HL-60/S4 treated with retinoic acid at 250 ng/mL for 4 days and 3 days (cell line): ENCODE measurements around the gene TEDC2.
"Not testable (repeated sequence)": the region's sequence is repeated elsewhere in the genome, so short reads cannot be mapped to it uniquely, and the experiment has no call there.

Experiments
- in situ Hi-C: fragments of 300-500 bp; cut with MboI; formaldehyde crosslinking; loops from 2 replicates; pipeline ENCODE4 v1.7.0; 2022; ENCODE audit warnings: low sequenced_read_pairs

The TEDC2 gene

DNA sequence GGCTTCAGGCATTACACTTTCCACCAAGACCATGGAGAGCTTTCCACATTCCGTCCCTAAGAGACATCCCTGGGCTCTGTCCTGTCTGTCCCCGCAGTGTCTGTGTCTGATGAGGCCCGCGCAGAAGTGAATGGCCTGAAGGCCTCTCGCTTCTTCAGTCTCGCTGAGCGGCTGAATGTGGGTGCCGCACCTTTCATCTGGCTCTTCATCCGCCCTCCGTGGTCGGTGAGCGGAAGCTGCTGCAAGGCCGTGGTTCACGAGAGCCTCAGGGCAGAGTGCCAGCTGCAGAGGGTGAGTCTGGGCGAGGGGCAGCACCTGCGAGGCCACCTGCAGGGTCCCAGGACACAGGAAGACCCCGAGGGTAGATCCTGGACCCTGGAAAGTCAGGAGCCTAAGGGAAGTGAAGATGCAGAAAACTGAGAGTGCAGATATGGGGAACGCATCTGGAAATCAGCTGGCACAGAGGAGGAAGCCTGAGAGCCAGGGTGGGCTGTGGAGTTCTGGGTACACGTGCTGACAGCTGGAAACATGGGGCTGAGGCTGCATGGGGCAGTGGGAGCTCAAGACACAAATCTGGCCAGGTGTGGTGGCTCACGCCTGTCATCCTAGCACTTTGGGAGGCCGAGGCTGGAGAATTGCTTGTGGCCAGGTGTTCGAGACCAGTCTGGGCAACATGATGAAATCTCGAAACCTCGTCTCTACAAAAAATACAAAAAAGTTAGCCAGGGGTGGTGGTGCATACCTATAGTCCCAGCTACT, 22.7 kb upstream of the TEDC2 start:
- in situ Hi-C loops = no loop called here

DNA sequence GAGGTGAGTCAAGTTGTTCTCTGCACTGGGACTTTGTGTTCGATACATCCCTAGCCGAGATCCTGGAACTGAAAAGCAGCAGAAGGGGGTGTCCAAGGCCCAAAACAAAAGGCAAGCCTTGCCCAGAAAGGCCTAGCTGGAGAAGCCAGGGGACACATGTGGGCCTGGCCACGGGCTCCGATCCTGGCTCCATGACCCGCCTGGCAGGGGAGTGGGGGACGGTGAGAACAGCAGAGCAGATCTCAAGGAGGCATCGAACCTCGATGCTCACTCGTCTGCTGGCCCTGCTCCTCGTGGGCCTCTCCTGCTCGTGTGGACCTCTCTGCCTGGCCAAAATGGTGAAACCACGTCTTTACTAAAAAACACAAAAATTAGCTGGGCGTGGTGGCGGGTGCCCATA, 21.8 kb upstream of the TEDC2 start:
- in situ Hi-C loops = no loop called here

DNA sequence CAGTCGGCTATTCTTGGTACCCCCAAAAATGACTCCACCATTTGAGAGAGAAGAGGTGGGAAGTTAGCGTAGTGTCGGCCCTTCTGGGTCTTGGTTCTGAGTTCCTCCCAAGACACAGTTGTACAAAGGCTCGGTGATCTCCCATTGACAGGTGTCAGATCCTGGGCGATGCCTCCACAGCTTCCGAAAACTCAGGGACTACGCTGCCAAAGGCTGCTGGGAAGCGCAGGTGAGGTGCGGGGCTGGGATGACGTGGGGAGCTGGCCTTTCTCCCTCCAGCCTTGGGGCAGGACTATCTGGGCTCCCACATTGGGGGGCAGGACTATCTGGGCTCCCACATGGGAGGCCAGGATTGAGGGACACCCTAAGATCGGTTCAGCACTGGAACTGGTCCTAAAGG, 20.3 kb upstream of the TEDC2 start:
- in situ Hi-C loops = no loop called here

DNA sequence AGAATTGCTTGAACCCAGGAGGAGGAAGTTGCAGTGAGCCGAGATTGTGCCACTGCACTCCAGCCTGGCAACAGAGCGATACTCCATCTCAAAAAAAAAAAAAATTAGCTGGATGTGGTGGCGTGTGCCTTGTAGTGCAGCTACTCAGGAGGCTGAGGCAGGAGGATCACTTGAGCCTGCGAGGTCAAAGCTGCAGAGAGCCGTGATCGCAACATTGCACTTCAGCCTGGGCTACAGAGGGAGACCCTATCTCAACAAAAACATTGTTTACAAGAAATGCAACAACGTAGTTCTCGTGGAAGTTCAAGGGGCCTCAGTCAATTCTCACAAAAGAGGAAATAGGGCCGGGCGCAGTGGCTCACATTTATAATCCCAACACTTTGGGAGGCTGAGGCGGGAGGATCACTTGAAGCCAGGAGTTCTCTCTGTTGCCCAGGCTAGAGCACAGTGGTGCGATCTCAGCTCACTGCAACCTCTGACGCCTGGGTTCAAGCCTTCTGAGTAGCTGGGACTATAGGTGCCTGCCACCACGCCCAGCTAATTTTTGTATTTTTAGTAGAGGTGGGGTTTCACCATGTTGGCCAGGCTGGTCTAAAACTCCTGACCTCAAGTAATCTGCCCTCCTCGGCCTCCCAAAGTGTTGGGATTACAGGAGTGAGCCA, 18.6 kb upstream of the TEDC2 start:
- in situ Hi-C loops = not testable (repeated sequence)

DNA sequence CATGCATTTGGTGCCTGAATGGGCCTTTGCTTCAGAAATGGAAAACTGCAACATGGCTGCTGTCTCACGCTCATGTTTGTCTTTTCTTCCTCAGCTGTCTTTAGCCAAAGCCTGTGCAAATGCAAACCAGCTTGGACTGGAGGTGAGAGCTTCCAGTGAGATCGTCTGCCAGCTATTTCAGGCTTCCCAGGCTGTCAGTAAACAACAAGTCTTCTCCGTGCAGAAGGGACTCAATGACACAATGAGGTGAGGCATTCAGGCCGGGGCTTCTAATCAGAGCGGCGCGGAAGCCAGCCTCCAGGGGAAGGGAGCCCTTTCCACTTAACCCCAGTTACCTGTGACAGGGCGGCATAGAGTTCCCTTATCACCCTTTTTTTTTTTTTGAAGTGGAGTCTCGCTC, 16.4 kb upstream of the TEDC2 start:
- in situ Hi-C loops = no loop called here

DNA sequence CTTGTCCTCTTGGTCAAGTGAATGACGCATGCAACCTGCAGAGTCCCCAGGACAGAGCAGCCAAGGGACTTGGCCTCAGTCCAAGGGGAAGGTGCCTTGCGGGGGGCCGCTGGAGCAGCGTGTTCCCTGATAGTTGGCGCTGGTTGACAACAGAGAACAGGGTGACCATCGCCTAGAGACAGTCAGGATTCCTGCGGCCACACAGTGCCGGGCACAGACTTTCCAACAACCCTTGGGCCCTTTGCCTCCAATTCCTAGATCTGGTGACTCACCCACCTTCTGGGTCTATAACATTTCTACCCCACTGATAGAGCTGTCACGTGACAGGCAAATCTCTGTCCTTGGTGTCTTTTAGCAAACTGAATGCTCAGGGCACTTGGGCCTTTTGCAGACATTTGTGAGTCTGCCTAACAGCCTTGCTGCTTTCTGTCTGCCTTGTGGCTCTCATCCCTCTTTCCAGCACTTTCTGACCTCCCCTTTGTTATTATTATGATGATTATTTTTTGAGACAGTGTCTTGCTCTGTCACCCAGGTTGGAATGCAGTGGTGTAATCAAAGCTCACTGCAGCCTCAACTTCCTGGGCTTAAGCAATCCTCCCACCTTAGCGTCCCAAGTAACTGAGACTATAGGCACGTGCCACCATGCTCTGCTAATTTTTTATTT, 11.9 kb upstream of the TEDC2 start:
- in situ Hi-C loops = no loop called here

DNA sequence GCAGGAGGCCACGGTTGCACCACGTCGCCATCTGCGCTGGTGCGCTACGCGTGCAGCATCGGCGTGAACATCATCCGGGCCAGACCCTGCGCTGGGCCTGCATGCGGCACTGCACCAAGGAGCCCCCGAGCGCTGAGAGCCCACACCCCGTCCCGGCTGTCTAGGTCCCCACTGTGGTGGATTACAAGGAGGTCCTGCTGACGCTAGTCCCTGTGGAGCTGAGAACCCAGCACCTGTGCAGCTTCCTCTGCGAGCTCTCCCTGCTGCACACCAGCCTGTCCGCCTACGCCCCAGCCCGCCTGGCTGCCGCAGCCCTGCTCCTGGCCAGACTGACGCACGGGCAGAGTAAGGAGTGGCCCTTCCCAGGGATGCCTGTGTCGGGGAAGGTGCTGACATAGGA, 10.8 kb upstream of the TEDC2 start:
- in situ Hi-C loops = no loop called here

DNA sequence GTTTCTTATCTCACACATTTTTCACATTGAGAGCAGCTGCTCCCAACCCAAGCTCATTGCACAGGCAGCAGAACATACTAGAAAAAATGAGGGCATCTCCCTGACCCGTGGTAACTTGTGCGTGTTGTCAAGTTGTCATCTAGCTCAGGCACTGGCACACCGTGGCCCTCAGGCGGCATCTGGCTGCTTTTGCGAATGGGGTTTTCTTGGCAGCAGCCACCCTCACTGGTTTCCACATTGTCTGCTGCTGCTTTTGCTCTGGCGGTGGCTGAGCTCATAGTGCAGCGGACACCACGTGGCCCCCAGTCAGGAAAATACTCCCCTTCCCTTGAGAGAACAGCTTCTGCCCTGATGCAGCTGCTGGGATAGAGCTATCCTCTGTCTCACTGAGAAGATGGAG, 9.4 kb upstream of the TEDC2 start:
- in situ Hi-C loops = no loop called here

DNA sequence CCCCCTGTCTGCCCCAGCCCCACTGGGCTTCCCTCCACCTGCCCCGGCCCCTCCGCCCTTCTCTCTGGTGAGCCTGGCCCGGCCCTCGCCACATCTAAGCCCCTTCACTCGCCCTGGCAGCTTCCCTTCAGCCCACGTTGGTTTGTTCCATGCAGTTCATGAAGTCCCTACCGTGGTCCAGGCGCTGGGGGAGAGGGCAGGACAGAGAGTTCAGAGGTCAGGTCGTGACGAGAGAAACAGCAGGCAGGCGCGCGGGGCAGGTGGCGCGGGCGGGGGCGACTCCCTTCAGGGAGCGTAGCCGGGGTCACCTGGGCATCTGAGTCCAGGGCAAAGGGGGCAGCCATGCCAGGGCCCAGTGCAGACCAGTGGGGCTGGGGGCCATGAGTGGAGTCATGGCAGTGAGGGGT, 8.9 kb upstream of the TEDC2 start:
- in situ Hi-C loops = no loop called here

DNA sequence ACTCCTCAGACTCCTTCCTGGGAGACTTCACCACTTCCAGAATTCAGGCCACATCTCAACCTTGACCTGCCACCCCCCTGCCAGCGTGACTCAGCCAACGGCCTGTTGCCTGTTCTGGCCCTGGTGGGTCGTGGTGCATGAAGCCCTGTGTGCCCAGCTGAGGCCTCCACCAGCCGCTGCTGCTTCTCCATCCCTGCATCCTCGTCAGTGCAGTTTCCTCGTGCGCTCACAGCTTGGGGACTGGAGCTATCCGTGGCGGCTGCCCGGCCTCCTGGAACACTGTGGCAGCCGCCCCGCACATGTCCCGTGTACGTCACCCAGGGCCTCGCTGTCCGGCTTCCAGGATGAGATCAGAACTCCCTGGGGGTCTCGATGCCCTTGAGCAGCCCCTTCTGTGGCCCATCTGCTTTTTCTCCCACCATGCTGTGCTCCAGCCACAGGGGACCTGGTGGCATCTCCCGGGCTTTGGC, 8.0 kb upstream of the TEDC2 start:
- in situ Hi-C loops = no loop called here

DNA sequence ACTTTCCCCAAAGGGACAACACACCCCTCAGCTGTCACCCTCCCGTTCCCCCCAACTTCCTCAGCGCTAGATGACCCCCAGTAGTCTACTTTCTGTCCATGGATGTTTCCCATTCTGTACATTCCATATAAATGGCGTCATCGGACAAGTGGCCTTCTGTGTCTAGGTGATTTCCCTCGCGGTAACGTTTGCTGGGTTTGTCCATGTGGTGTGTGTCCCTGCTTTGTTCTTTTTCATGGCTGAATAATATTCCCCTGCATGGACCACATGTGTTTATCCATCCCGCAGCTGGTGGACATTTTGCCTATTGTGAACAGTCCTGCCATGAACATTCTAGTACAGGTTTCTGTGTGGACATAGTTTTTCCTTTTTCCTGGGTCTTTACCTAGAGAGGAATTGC, 7.3 kb upstream of the TEDC2 start:
- in situ Hi-C loops = no loop called here

DNA sequence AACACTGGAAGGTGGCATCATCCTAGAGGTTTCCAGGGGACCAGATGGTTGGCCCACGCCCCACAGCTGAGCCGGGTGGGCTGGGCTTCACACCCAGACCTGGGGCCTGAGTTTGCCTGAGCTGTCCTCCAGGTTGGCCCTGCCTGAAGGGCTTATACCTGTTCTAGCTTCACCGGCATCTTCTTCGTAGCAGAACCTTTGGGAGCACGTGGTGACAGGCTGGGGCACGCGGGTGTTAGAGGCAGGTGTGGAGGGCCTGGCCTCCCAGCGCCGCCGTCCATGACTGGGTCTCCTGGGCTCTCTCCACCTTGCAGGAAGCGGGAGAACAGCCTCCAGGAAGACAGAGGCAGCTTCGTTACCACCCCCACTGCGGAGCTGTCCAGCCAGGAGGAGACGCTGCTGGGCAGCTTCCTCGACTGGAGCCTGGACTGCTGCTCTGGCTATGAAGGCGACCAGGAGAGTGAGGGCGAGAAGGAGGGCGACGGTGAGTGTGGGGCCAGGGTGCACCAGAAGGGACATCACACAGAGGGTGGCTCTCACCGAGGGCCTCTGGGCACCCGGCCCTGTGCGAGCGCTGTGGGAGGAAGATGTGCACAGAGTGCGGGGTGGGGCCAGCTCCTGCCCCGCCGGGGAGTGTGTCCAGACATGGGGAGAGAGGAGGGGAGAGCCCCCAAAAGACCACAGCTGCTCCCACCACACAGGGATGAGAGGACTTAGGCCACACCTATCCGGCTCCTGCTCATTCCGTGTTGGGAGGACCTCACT, 4.6 kb upstream of the TEDC2 start:
- in situ Hi-C loops = no loop called here

DNA sequence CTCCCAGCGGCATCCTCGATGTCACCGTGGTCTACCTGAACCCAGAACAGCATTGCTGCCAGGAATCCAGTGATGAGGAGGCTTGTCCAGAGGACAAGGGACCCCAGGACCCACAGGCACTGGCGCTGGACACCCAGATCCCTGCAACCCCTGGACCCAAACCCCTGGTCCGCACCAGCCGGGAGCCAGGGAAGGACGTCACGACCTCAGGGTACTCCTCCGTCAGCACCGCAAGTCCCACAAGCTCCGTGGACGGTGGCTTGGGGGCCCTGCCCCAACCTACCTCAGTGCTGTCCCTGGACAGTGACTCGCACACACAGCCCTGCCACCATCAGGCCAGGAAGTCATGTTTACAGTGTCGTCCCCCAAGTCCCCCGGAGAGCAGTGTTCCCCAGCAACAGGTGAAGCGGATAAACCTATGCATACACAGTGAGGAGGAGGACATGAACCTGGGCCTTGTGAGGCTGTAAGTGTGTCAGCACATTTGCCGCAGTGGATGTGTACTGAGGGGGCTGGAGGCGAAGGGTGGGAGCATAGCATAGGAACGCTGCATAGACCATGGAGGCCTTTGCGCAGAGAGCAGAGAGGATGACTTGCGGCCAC, 3.3 kb upstream of the TEDC2 start:
- in situ Hi-C loops = no loop called here

DNA sequence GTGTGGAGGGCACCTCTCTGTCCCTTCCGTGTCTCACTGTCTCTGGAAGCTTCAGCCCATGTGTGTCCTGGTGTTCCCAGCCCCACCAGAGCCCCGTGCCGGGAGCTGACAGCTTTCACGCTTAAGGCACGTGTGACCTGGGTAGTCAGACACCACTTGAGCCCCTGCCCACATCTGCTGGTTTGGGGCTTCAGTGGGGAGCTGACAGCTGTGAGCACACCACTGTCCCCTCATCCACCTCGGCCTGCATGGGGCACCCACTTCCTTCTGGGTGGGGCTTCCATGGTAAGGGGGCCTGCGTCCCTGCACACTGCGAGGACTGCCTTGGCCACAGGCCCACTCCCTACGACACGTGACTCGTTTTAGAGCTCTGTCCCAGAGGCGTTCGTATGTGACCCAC, 2.6 kb upstream of the TEDC2 start:
- in situ Hi-C loops = no loop called here

DNA sequence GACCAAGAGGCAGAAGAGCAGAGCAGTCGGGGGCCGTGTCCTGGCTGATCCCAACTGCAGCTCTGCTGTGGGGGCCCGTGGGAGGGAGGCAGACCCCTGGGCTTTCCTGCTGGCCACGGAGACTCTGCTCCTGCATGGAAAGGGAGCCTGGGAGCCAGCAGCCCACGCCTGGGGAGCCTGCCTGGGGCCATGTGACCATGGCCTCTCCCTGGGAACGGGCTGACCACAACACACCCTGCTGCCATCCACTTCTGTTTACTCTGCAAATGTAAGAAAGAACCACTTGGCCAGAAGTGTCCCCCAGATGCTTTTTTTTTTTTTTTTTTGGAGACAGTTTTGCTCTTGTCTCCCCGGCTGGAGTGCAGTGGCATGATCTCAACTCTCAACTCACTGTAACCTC, 2.0 kb upstream of the TEDC2 start:
- in situ Hi-C loops = no loop called here

DNA sequence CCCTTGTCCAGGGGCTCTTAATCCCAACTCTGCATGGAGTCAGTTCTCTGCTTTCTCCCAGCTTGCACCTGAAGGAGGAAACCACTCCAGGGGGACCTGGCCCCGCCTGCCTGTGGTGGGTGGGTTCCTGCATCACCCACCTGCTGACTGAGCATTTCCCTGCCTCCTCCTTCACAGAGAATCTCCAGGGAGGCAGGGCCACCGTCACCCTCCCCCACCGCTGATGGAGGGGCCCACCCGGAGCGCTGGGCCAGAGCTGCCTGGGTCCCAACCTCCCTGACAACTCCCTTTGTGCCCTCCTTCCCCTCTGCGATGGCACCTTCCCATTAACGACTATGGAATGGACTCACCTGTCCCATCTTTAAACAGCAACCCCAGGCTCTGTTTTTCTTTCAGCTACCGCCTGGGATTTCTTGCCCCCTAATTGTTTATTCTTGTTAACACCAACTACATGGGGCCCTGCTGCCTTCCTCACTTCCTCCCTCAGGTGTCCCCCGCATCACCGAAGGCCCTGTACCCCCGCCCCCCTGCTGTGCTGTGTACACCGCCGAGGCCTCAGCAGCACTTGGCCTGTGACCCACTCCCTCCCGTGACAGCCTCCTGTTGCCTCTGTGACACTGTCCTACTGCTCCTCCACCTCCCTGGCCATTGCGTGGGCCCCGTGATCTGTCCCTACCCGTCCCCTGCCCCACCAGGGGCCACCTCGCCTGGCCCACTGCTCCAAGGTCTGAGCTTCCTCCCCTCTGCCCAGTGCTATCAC, 842 bp upstream of the TEDC2 start:
- in situ Hi-C loops = no loop called here

DNA sequence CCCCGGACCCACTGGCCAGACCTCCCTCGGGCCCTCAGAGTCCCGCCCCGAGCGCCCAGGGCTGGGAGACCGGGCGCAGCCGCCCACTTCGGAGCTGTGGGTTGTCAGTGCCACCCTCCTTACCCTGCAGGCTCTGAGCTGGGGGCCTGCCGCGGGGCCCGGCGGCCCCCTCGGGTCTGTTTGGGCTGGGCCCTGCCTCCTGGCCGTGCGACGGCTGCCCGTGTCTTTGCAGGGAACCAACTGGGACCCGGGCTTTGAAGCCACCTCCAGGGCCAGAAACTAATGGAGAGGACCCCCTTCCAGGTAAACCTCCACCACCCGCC, 443 bp downstream of the TEDC2 start:
- in situ Hi-C loops = no loop called here

DNA sequence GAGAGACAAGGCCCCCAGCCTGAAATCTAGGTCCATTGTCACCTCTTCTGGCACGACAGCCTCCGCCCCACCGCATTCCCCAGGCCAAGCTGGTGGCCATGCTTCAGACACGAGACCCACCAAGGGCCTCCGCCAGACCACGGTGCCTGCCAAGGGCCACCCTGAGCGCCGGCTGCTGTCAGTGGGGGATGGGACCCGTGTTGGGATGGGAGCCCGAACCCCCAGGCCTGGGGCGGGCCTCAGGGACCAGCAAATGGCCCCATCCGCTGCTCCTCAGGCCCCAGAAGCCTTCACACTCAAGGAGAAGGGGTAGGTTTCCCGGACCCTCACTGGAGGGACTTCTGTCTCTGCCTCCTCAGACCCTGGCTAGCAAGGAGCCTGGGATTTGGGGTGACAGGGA, 1.0 kb downstream of the TEDC2 start:
- in situ Hi-C loops = no loop called here

DNA sequence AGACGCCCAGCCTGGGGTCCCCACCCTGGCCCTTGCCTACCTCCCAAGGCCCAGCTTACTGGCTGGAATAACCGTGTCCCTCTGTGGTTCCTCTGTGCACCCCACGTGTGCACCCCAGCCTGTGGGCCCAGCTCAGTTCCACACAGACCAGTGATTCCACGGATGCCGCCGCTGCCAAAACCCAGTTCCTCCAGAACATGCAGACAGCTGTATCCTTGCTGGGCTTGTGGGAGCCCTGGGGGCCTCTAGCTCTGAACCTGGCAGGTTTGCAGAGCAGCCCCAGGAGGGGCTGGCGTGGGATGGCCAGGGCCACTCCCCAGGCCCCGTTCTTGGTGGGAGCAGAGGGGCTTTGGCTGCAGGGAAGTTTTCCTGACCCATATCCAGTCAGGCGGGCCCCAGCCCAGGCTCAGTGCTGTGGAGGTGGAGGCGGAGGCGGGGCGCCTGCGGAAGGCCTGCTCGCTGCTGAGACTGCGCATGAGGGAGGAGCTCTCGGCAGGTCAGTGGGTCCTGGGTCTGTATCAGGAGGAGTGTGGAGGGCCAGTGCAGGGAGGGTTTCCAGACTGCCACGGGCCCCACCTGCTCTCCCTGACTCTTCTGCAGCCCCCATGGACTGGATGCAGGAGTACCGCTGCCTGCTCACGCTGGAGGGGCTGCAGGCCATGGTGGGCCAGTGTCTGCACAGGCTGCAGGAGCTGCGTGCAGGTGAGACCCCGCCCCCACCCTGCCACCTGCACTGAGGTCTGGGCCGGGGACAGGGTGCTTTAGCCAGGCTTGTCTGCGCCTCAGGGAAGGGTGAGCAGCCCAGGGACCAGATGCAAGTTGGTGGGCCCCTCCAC, 2.3 kb downstream of the TEDC2 start:
- in situ Hi-C loops = no loop called here

DNA sequence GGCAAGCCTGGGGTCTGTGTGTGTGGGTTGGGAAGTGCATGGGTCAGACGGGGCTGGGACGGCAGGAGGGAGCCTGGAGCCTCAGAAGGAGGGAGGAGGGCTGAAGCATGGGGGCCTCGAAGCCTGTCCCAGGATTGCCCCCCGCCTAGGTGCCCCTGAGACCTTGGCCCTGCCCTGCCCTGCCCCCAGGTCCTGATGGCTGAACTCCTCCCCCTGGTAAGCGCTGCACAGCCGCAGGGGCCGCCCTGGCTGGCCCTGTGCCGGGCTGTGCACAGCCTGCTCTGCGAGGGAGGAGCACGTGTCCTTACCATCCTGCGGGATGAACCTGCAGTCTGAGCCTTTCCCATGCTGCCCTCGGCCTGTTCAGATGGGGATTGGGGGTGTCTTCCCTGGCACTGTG, 4.4 kb downstream of the TEDC2 start:
- in situ Hi-C loops = no loop called here
